22Rv1 (cell line): ENCODE data around the gene USP2.

ENCODE experiments used
- H3K27ac ChIP-seq: fragments of 450-650 bp; 2 replicates; pipeline ENCODE4 v1.5.1; 2017
- ZFX ChIP-seq: fragments of 450-650 bp; IDR thresholded peaks from 2 replicates; pipeline ENCODE4 v1.6.1; 2017; ENCODE audit warnings: antibody characterized with exemption, borderline replicate concordance
- TF ChIP-seq, protein P1 (sequence below): fragments of 450-650 bp; IDR thresholded peaks from 2 replicates; pipeline ENCODE4 v1.5.1; 2017; ENCODE audit warnings: mild to moderate bottlenecking

Gene USP2

DNA sequence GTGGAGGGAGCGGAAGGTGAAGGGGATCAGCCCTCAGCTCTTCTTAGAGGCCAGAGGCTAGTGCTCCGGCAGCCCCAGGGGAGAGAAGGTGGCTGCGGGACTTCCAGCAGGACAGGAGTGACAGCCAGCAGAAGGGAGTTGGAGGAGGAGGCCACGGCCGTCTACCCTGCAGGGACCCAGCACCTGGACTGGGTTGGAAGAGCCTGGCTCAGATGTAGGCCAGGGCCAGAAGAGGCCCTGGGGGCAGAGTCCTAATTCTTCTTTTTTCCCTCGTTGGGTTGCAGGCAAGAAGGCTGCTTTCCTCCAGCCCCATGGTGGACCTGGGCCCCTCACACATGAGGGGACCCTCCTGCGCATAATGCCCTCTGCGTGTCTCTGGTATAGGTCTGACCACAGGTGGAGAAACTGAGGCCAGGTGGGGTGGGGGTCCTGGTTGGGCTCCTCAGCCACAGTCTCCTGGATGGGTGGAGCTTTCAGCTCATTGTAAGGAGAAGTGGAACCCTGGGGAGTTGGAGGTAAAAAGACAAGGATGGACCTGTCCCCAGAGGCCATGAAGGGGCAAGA is 62.3 kb downstream of the USP2 start:
- H3K27ac ChIP-seq, result no peak overlapping the region
- TF ChIP-seq, protein P1, sequence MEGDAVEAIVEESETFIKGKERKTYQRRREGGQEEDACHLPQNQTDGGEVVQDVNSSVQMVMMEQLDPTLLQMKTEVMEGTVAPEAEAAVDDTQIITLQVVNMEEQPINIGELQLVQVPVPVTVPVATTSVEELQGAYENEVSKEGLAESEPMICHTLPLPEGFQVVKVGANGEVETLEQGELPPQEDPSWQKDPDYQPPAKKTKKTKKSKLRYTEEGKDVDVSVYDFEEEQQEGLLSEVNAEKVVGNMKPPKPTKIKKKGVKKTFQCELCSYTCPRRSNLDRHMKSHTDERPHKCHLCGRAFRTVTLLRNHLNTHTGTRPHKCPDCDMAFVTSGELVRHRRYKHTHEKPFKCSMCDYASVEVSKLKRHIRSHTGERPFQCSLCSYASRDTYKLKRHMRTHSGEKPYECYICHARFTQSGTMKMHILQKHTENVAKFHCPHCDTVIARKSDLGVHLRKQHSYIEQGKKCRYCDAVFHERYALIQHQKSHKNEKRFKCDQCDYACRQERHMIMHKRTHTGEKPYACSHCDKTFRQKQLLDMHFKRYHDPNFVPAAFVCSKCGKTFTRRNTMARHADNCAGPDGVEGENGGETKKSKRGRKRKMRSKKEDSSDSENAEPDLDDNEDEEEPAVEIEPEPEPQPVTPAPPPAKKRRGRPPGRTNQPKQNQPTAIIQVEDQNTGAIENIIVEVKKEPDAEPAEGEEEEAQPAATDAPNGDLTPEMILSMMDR, result no peak
- no peak for TF ChIP-seq ZFX

DNA sequence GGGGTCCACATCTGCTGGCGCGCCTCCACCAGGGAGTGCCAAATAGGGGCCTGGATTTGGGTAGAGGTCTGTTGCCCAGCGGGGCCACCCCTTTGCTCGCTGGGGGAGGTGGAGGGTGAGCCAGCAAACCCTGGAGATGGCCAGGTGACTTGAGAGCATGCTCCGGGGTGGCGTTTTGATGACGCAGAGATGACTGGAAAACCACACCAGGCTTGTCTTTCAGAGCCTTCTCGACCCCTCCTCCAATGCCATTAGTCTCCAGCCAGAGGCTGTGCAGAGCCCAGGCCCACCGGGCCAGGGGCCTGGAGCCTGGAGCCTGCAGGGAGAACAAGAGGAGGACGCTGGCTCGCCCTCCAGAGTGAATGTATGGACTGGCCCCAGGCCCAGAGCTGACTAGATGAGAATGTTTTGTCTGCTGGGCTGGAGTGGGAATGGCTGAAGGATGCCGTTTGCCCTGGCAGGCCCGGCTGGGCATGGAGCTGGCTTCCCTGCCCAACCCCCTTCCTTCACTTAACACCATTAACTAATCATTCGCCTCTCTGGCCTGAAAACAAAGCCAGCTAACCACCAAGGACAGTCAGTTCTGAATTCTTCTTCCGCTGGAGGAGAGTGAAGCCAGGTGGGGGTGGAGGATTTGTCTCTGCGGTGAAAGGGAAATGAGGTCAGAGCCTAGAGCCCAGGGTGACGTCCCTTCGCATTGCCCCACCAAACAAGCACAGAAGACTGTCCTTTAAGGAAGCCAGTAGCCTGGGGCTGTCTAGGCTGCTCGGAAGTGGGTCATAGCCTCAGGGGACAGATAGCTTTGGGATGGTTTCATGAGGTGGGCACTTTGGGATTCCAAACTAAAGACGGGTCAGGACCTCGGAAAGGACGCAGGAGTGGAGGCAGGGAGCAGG is 63.0 kb downstream of the USP2 start:
- TF ChIP-seq, protein P1, result no peak
- TF ChIP-seq ZFX, result no peak
- H3K27ac ChIP-seq, result no peak overlapping the region

- H3K27ac ChIP-seq, result no peak overlapping the region
- no peak for TF ChIP-seq ZFX
- TF ChIP-seq, protein P1, result no peak
Observed at GRCh38 chr11:119317592-119318239, 63.8 kb downstream of the USP2 start.

GRCh38 chr11:119316729-119317591 is 64.5 kb downstream of the USP2 start, which contains the start of gene MCAM:
Gene MCAM, minus strand, starts transcription at chr11:119317130. Its CDS starts 29 bp downstream, at chr11:119317101.
- no peak within 1 kb of the TSS for H3K27ac ChIP-seq
- no peak for TF ChIP-seq ZFX
- TF ChIP-seq, protein P1, result no peak

- TF ChIP-seq, protein P1, result no peak
- TF ChIP-seq ZFX, result no peak
- no peak overlapping the region for H3K27ac ChIP-seq
Observed at GRCh38 chr11:119316016-119316728, 65.3 kb downstream of the USP2 start.
